Head of caudate nucleus (tissue), 42 donors: ENCODE data around the gene STAT5B.
"Not testable (repeated sequence)": the region's sequence is repeated elsewhere in the genome, so short reads cannot be mapped to it uniquely, and the experiment has no call there.

Experiments used
- DNase-seq, 42 donors: peaks; one replicate each; pipeline versions ENCODE4 v3.0.0 to v3.0.0-alpha.2; 2020 to 2021; ENCODE audit warnings: mixed read lengths in 7 of 42
- intact Hi-C: fragments of 100-400 bp; cut with DNase I; formaldehyde crosslinking; loops from one replicate; pipeline ENCODE4 v1.15.0; 2022

Gene STAT5B

DNA sequence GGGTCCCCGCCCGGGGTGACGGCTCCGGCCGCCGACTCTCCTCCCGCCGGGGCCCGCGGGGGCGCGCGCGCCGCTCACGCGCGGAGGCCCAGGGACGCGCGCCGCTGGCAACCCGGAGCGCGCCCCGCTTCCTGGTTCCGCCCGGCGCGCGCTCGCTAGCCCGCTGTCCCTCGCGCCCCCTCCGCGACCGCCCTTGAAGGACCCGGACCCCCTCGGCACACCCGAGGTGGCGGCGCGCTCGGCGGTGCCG lies at the start of gene STAT5B:
Gene STAT5B (minus strand): TSS at position 33 of the 250 bp plus-strand sequence. CDS start 44,264 bp downstream, outside the sequence.
- DNase-seq, result peak in 39 of 42 donors; percentile 46 to 87 (median 75)
- intact Hi-C loops, result no loop called here

DNA sequence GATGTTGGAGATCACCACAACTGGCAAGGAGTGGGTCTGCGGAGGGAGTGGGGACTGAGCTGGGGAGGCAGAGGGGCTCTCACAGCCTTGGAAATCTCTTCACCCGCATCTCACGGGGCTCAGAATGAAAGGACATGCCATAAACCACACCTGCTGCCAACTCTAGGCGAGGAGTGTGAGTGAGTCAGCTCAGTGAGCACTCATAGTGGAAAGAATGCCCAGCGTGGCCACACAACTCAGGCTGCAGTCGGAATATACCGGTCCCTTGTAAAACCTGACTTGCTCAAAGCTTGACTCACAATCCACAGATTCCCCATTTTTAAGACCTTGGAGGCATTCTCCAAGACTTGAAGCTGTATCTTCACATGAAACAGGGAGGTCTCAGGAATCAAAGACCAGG lies 48.8 kb upstream of the STAT5B start:
- DNase-seq, result peak in 1 of 42 donors; percentile 54
- intact Hi-C loops, result loop anchor here (5.0 kb wide), 1 partner anchor 62 kb away; the partner anchor contains the start of gene STAT3

DNA sequence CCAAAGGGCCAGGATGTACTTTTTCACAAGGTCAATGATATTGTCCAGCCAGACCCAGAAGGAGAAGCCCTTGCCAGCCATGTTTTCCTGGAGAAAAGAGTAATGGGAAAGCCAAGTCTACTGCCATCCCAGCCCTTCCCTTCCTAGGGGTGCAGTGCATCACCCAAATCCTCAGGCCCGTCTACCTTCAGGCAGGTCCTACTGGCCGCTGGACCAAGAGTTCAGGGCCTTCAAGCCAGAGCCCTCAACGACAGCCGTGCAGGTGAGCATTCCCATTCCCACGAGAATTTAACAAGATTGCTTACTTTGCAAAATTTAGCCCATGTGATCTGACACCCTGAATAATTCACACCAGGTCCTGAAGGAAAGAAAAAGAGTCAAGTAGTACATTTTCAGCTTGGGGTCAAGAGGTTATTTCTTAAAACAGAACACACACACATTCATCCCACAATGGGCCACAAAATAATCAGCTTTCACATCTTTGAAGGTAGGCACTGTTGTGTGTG lies 47.1 kb upstream of the STAT5B start:
- no peak for DNase-seq
- intact Hi-C loops, result no loop called here

DNA sequence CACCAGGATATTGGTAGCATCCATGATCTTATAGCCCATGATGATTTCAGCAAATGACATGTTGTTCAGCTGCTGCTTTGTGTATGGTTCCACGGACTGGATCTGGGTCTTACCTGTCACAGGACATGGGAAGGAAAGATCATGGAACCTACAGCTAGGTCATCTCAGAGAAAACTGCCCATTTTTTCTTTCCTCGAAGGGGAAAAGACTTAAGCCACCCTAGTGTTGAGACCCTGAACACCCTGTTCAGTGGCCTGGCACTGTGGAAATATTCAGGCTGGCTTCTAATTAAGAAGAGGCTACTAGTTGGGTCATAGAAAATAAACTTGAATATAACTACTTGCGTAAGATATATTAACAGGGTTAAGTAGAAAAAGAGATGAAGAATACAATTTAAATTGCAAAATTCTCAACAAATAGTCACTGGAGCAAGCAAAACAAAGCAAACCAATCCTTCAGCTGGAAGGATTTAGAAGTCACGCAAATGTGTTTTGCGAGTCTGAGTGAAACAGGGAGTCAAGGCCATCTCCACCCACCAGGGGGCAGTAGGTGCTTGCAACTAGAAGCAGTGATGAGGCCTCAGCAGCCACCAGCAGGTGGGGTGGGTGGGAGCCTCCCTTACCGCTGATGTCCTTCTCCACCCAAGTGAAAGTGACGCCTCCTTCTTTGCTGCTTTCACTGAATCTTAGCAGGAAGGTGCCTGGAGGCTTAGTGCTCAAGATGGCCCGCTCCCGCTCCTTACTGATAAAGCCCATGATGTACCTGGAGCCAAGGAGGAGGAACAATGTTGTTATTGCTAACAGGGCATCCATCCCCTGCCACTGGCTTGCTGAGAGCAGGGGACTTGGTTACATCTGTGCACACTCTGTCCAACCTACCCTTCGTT lies 46.4 kb upstream of the STAT5B start:
- intact Hi-C loops, result loop anchor here (1.0 kb wide), 1 partner anchor 84 kb away; no protein-coding TSS in a partner anchor
- DNase-seq, result peak; percentile 88 to 99 (median 95)

DNA sequence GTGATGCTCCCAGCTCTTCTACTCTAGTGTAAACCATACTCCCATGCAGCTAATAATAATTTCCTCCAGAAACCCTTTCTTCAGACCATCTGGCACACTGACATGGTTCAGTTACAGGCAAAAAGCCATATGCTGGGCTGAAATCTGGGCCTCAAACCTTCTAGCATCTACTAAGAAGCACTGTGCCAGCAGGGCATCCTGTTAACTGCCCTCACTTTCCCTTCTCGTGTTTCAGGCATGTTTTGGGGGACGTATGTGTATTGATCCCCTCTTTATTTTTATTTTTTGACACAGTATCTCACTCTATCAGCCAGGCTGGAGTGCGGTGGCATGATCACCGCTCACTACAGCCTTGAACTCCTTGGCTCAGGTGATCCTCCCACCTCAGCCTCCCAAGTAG lies 45.4 kb upstream of the STAT5B start:
- intact Hi-C loops, result no loop called here
- DNase-seq, result no peak

DNA sequence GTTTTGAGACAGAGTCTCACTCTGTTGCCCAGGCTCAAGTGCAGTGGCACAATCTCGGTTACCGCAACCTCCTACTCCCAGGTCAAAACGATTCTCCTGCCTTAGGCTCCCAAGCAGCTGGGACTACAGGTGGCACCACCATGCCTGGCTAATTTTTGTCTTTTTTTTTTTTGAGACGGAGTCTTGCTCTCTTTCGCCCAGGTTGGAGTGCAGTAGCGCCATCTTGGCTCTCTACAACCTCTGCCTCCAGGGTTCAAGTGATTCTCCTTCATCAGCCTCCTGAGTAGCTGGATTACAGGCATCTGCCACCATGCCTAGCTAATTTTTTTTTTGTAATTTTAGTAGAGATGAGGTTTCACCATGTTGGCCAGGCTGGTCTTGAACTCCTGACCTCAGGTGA lies 41.8 kb upstream of the STAT5B start:
- intact Hi-C loops, result loop anchor here (10.0 kb wide), 1 partner anchor 197 kb away; no protein-coding TSS in a partner anchor
- not testable (repeated sequence) for DNase-seq

DNA sequence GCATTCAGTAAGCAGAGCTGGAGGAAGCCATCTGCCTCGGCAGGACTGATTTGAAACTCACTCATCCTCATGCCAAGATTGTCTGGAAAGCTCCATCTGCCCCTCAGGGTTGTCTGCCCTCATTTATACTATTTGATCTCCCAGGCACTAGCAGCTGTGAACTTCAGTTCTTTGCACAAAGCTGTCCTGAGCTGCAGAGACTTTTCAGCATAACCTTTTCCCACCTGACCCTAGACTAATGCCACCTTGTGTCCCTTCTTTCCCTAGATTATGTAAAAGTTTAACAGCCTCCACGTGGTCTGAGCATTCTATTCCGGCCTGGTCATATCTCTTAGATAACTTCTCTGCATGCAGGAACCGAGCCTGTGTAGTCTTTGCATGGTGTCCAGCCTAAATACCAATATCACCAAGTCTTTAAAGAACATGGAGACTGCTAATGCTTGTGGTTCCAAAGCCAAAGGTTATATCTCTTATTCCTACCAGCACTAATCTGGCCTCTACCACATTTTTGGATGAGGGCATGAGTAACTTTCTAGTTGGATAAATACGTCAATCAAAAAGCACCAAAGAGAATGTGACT lies 41.2 kb upstream of the STAT5B start:
- intact Hi-C loops, result loop anchor here (10.0 kb wide), 1 partner anchor 197 kb away; no protein-coding TSS in a partner anchor
- no peak for DNase-seq

DNA sequence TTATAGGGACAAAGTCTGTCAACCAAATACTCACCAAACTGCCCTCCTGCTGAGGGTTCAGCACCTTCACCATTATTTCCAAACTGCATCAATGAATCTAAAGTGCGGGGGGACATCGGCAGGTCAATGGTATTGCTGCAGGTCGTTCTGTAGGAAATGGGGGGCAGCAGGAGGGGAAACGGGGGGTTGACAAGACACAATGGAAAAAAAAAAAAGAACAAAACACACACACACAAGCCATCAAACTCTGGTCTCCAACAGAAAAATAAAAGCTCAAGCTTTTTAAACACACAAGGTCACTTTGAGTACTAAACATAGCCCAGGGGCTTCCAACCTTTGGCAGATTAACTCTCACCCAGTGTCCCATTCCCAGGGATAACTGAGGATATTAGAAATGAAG lies 40.6 kb upstream of the STAT5B start:
- no peak for DNase-seq
- intact Hi-C loops, result loop anchor here (10.0 kb wide), 1 partner anchor 198 kb away; no protein-coding TSS in a partner anchor

DNA sequence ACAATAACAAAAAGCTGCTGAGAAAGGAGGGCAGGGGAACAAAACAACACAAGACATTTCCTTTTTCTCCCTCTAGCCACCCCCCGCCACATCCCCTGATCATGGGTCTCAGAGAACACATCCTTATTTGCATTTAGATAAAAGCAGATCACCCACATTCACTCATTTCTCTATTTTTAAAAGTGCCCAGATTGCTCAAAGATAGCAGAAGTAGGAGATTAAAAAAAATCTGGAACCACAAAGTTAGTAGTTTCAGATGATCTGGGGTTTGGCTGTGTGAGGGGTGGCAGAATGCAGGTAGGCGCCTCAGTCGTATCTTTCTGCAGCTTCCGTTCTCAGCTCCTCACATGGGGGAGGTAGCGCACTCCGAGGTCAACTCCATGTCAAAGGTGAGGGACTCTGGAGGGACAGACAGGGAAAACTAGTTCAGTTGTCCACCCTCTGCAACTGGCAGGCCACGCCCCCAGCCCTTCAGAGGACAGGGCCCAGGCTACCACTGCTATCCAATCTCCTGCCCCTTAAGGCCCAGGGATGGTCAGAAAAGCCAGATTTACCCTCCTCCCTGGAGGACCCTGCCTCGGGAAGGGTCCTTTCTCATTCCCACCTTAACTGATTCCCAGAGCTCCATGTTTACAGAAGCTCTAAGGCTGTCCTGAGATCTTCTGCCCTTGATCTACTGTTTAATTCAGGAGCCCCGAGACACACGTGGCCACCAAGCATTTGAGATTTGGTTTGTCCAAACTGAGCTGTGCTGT lies 39.4 kb upstream of the STAT5B start:
- DNase-seq, result no peak
- intact Hi-C loops, result loop anchor here (10.0 kb wide), 1 partner anchor 199 kb away; no protein-coding TSS in a partner anchor

DNA sequence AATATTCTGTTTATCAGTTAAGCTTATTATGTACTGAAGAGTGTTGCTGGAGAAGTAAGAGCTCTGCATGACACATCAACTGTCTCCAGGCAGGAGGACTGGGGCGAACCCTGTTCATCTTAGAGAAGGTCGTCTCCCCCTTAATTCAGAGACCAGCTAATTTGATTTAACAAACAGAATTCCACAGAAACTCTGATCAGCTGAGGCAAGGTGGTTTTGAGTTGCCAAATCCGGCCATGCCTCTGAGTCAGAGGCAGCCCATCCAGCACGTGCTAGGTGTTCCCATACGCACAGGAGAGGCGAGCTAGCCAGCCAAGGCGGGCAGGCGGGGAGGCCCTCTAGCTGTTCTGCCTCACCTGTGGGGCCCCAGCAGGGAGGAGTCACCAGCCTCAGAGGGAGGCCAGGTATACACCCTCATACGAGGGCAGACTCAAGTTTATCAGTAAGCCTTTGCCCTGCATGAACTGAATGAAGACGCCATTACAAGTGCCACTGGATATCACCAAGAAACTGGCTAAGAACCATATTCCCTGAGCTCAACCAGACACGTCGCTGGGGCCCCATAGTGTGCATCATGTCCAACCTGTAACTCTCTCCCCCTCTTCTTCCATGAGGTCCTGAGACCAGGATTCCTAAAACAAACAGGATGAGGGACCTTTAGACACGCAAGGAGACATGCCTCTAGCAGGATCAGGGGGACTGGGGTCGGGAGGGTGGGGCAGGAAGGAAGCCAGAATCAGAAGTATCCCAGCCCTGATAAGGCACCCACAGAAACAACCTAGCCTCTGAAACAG lies 37.8 kb upstream of the STAT5B start:
- intact Hi-C loops, result loop anchor here (10.0 kb wide), 1 partner anchor 201 kb away; no protein-coding TSS in a partner anchor
- no peak for DNase-seq

DNA sequence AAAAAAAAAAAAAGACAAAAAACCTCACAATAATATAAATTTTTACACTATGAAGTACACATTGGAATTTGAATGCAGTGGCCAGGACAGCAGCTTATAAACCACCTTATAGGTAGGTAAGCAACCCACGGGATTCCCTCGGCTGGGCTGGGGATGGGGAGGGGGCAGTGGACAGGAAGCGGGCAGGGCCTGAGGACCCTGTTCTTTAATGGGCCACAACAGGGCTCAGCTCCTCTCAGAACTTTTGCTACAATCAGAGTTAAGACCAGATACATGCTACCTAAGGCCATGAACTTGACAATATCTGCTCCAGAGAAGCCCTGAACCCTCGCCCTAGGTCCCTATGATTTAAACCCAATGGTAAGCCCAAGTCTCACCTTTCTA lies 37.2 kb upstream of the STAT5B start:
- intact Hi-C loops, result loop anchor here (10.0 kb wide), 1 partner anchor 201 kb away; no protein-coding TSS in a partner anchor
- no peak for DNase-seq

DNA sequence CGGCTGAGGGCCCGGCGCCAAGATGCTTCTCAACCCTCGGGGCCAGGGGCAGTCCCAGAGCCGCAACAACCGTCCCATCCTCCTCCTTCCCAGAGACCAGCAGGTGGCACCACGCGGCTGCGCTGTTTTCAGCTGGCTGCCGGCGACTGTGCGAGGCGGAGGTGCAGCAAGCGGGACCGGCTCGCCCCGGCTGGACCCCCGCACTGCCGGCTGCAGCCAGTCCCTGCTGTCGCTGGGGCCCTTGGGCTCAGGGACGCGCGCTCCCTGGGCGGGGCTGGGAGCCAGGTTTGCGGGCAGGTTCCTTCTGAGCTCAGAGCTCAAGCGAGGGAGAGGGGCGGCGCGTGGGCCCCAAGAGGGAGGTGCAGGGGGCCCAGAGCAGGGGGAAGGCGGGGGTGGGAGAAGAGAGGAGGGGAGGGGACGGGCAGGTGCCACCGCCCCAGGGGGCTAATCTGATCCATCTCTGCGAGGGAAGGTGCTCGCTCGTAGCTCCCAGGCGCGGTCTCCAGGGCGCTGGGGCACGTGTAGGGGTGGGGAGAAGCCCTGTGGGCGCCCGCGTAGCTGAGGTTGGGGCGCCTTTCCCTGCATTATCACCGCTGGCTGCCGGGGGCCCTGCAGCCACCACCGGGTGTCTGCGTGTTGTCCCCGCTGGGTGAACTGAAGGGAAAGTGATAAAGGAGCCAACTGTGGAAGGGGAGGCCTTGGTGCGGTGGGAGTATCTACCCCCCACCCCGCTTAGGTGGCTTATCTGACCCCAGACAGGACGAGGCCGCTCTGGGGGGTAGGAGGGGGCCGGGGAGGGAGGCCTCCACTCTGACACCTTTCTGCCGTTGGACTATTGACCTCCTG lies 36.3 kb upstream of the STAT5B start:
- peak; percentile 77 to 94 (median 88) for DNase-seq
- intact Hi-C loops, result loop anchor here (10.0 kb wide), 1 partner anchor 202 kb away; no protein-coding TSS in a partner anchor

DNA sequence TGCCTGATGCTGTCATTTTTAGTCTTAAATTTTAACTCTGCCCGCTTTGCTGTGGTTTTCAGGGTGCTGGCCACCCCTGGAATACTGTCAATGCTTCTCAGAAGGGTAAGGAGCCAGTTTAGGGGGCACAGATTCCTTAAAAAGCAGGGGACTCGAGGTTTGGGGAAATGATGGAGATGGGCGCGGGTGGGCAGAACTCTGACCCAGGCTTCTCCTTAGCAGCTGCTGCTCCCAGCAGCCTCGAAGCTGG lies 35.8 kb upstream of the STAT5B start:
- no peak for DNase-seq
- intact Hi-C loops, result loop anchor here (10.0 kb wide), 1 partner anchor 203 kb away; no protein-coding TSS in a partner anchor

DNA sequence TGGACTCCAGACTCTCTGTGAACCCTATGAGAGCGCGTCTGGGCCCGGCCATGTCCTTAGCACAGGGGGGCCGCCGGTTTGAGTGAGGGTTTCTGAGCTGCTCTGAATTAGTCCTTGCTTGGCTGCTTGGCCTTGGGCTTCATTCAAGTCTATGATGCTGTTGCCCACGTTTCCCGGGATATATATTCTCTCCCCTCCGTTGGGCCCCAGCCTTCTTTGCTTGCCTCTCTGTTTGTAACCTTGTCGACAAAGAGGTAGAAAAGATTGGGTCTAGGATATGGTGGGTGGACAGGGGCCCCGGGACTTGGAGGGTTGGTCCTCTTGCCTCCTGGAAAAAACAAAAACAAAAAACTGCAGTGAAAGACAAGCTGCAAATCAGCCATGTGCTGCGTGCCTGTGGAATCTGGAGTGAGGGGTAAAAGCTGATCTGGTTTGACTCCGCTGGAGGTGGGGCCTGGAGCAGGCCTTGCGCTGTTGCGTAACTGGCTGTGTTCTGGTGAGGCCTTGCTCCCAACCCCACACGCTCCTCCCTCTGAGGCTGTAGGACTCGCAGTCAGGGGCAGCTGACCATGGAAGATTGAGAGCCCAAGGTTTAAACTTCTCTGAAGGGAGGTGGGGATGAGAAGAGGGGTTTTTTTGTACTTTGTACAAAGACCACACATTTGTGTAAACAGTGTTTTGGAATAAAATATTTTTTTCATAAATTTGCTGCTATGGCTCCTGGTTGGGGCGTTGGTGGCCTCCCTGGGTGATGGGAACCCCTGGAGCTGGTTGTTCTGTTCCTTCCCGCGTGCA lies 35.2 kb upstream of the STAT5B start:
- peak in 41 of 42 donors; percentile 34 to 85 (median 60) for DNase-seq
- intact Hi-C loops, result loop anchor here (10.0 kb wide), 1 partner anchor 203 kb away; no protein-coding TSS in a partner anchor

DNA sequence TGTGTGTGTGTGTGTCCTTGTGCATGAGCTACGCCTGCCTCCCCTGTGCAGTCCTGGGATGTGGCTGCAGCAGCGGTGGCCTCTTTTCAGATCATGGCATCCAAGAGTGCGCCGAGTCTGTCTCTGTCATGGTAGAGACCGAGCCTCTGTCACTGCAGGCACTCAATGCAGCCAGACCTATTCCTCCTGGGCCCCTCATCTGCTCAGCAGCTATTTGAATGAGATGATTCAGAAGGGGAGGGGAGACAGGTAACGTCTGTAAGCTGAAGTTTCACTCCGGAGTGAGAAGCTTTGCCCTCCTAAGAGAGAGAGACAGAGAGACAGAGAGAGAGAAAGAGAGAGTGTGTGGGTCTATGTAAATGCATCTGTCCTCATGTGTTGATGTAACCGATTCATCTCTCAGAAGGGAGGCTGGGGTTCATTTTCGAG lies 34.6 kb upstream of the STAT5B start:
- intact Hi-C loops, result loop anchor here (10.0 kb wide), 1 partner anchor 204 kb away; no protein-coding TSS in a partner anchor
- no peak for DNase-seq

DNA sequence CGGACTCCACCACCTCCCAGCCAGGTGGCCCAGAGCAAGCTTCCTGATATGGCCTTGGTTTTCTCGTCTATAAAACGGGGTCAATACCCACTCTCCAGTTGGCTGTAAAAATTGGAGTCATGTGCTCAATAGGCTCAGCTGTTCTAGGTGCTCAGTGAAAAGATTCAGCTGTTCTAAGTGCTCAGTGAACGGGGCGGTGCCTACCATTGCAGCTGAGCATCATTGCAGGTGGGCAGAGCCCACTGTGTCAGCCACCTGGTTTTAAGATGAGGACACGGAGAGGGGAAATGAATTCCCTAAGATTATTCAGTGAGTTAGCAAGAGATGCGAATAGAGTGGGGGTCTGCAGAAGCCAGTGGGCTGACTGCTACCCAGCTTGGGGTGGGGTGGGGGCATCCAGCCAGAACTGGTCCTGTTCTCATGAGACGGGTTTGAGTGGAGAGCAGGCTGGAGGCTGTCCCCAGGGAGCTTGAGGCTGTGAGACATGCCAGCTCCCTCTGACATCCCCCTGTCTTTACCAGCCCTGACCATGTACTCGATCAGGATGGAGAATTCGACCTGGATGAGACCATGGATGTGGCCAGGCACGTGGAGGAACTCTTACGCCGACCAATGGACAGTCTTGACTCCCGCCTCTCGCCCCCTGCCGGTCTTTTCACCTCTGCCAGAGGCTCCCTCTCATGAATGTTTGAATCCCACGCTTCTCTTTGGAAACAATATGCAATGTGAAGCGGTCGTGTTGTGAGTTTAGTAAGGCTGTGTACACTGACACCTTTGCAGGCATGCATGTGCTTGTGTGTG lies 34.0 kb upstream of the STAT5B start:
- no peak for DNase-seq
- intact Hi-C loops, result loop anchor here (10.0 kb wide), 1 partner anchor 205 kb away; no protein-coding TSS in a partner anchor
